ENCODE measurements around the gene SESN3.
"Not testable (repeated sequence)": the region's sequence is repeated elsewhere in the genome, so short reads cannot be mapped to it uniquely, and the experiment has no call there.

The SESN3 gene

DNA sequence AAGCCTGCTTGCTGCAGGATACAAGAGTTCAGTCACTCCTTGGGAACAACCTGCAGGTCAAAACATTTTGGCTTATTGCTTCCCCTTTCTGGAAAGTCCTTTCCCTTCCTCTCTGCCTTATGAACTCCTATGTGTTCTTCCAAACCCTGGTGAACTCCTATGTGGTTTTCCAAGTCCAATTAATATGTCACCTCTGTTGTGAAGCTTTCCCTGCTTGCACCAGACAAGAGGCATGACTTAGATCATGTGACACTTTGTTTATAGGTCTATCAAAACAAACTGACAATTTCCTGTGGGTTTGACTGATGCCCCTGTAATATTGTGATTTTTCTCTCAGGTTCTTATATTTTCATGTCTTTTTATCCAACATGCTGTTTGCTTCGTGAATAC lies 77.2 kb downstream of the SESN3 start:
- no peak for DNase-seq (ENCODE audit: low read depth, low spot score)

DNA sequence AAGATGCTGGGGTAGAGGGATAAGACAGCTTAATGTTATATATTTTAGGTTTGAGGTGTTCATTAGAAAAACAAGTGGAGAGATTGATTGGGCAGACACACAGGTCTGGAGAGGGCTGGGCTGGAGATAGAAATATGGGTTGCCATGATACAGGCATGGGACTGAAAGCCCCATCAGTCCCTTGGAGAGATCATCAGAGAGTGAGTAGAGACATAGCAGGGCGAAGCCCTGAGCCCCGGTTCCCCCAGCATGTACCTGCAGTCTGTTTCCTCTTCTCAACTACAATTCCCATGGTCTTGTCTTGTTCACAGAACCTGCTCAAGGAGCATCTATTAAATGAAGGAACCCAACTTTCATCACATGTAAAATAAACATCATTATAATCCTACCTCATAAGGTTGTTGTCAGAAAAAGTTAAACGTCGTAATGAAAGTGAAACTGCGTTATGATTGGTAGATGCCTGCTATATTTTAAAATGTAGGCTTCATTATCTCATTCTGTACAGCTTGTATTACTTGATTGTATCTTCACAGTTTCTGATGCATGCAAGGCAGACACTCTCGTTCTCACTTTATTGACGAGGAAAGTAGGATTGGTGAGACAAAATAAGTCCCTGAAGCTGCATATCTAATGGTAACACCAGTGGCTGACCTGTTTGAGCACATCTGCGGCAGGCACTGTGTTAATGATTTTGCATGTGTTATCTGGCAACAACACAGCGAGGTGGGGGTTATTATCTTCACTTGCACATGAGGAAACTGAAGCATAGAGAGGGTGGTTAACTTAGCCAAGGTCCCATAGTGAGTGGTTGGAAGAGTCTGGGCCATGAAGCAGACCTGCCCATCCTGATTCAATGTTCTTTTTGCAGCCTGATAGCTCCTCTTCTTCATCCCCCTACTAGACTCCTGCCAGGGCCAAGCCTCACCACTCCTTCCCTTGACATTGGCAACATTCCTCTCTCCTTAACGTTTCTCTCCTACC lies 77.8 kb downstream of the SESN3 start:
- DNase-seq (ENCODE audit: low read depth, low spot score), result no peak

DNA sequence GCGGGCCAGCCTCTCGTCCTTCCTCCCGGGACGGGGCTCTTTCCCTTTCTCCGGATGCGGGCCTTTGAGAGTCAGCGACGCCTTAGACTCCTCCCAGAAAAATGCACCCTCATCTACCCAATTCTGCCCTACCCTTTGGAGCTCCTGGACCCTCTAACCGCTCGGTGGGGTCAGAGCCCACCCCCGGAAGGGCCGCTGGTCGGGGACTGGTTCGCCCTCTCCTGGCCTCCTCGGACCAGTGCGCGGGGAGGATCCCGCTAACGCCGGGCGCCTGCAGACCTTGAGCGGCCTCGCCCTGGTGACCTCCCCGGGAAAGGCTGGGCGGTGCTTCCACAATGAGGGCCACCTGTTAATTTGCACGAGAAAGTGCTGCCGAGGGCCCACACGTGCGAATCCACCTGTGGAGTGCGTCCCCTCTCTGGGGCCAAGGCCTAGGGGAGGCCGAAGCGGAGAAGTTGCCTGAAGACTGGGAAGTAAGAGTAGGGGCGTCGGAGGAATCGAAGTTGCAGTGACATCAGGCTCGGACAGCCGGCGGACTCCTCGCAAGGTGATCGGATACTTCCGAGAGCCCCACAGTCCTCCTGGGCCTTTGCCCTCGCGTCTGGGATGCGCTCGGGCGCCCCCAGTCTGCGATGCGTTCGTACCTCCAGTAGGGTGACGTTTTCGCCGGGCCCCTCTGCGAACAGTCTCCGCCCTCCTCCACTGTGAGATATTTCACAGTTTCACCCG lies 79.9 kb downstream of the SESN3 start:
- peak; percentile 86 for DNase-seq (ENCODE audit: low read depth, low spot score)

DNA sequence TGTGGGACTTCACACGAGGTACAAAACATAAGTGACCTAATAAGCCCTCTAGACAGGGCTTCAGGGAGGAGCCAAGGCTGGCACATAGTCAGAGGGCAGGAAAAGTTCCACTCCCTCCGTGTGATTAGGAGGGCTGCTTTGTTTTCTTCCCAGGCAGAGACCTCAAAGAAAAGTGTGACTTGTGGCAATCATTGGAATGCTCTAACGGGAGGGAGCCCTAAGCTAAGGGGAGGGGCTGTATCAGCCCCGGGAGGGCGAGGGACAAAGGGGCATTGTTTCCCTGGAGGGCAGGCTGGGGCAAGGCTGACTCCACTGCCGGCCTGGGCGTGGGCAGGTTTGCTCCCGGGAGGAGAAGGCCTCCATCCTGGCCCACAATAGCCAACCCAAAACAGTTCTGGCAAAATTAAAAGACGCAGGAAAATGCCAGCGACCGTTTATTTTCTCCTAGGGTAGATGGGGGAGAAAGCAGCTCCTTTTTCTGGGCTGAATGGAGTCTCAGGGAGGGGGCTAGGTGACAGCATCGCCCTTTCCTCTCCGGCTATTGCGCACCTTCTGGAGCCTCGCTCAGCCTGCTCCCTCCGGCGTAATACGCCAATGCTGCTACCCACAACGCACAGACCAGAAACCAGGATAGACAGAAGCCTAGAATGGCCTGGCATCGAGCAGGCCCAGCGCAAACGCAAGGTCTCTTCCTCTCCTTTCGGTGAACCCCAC lies 81.2 kb downstream of the SESN3 start:
- no peak for DNase-seq (ENCODE audit: low read depth, low spot score)

DNA sequence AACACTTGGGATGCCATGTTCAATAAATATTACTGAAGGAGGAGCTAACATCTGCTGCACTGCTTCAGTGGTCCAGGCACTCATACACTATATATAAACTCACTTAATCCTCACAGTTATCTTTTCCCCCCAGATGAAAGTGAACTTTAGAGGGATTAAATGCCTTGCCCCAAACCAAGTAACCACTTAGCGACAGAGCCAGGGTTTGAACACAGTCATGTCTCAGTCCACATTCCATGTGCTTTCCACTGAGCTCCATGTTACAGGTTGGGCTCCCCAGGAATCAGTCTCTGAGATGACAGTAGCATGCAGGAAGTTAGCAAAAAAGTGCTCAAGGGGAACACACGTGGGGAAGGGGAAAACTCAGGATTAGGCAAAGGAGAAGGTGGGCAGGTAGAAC lies 82.1 kb downstream of the SESN3 start:
- DNase-seq (ENCODE audit: low read depth, low spot score), result no peak

DNA sequence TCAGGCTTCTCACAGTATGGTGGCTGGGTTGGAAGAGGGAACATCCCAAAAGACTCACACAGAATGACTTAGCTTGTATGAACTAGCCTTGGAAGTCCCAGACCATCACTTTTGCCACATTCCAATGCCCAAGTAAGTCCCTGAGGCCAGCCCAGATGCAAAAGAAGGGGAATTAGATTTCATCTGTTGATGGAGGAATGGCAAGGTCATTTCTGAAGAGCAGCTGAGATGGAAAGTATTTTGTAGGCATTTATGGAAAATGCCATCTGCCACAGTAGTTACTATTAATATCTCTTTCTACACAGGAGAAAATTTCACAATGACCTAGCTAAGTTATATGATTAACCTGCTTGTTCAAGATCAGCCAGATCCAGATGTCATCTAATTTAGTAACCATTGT lies 82.6 kb downstream of the SESN3 start:
- DNase-seq (ENCODE audit: low read depth, low spot score), result no peak

DNA sequence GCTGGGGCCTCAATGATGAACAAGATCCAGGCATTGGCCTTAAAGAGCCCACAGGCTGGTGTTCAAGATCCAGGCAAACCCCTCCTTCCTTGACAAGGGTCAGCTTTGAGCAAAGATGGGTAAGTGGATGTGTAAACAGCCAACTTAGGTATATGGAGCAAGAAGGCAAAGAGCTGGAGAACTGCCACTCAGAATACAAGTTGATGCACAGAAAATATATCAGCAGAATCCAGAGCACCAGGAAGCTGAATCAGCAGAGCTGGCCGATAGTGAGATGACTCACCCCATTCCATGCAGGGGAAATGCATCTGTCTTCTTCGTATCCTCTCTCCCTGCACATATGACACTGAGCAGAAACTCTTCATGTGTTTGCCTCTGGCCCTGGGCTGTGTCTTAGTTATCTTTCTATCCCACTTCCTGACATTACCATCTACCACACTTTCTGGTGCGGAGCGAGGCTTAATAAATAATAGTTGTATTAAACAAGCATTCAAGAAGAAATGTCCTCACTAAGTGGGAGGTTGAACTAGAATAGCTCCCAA lies 83.6 kb downstream of the SESN3 start:
- no peak for DNase-seq (ENCODE audit: low read depth, low spot score)

DNA sequence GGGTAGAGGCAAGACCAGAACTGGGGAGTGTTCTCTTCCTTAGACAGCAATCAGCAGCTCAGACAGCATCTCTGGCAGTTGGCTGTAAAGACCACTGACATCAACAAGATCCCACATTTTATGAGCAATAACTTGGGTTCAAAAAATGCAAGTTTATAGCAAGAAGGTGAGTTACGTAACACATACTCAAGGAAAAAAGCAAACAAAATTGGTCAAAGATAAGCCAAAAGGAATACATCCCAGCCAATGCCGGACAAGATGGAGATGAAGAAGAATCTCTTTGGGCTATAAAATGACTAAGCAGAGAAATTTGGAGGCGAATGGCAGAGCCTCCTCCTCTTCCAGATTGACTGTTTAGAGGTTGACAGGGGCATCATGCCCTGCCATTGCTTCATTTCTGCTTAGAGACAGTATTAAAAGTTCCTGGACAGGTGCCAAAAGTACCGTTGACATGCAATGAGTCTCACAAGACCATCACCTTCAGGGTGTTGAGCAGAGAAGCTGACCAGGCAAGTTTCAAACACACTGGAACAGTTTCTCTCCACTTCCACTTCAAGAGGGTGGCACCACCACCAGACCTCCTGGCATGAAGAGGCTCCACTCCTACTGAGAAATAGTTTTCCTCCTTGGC lies 85.5 kb downstream of the SESN3 start:
- DNase-seq (ENCODE audit: low read depth, low spot score), result no peak

DNA sequence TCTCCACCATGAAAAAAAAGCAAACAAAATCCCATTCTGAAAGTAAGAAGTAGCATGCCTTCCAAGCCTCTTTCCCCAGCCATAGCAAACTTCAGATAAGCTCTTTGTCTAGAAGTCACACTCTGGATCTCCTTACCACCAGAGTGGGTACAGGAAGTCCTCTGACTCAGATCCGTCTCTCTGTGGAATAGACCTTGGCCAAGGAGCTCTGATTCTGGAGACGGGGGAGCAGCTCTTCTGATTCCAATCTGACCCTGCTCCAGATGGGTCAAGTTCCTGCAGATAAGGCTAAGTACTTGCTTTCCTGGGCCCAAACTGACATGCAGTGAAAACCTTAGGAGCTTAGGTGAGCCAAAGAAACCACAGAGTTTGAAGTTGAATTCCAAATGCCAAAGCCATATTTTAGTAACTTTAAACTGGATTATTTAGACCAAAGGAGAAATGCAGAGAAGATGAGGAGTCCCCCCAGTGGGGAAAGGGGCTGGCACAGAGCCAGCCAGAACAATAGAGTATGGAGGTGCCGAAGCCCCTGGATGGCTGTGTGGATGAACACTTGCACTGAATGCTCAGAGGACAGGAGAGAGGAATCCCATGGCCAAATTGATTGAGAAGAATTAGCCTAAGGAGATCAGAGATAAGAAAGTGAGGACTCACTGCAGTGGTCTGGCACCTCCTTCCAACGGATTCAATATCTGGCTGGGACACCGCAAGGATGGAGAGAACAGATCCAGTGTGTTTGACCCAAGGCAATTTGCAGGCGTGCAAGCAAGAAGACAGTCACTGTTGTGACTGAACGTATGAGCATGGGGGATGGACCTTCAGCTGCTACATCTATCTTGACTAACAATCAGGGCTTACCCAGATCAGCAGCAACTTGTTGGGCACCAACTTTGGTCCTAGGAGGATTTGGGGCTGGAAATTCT lies 86.4 kb downstream of the SESN3 start:
- no peak for DNase-seq (ENCODE audit: low read depth, low spot score)

DNA sequence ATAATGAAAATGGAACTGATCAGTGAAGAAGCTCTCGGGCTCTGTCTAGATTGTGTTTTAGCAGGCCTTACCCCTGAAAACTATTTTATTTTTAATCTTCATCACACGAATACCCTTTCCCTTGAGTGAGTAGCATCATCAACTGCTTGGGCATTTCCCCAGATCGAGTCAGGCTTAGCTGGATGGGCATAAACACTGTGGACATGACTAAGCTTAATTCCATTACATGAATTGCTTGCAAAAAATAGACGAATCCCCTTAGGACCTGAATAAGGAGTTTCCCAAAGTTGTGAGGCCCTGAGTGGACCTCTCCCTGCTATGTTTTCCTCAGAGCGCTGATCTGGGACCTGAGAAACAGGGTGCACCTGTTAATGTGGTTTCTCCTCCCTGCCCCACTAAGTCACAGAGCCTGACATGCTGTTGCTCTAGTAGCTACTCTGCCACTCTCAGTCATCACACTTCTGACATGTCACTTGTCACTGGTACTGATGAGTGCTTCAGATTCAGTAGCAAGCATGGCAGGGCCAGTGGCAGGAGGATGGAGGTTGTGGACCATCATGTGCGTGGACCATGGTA lies 87.8 kb downstream of the SESN3 start:
- no peak for DNase-seq (ENCODE audit: low read depth, low spot score)

DNA sequence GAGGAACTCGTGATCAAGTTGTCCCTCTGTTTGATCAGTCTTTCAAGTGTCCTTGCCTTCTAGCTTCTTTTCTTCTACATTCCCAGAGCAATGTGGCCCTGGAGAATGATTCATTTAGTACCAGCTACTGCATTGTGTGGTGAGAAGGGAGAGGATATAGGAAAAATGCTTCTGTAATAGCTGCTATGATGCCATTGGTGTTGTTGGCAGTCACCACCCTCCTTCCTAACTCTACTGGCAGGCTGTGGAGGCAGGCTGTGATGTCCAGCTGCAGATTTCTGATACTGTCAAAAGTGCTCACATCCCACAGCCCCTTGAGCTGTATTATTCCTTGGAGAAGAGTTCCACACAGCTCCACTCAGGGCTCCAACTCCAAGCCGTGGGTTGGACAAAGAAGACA lies 88.6 kb downstream of the SESN3 start:
- no peak for DNase-seq (ENCODE audit: low read depth, low spot score)

DNA sequence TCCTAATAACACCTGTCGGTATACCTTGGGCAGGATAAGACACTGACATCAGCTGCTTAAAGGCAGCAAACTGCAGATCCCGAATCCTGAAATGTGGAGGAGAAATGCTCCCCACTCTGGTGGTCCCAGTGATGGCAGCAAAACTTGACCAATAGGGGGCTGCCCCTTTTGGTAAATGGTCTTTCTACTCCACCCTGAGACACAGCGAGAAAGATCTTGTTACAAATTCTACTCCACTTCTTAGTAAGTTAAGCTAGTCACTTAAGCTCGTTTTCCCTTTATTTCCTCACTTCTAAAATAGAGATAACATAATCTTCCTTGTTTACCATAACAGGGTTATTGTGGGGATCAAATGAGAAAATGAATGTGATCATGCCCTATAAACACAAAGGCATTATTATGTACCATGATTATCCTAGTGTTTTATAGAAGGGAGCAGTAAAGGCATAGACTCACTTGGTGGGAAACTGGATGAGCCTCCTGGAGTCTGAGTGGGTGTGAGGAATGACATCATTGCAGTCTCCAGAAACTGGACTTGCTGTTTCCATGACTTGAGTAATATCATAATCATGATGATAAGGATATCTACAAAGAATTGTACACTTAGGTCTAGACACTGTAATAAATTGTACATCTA lies 90.5 kb downstream of the SESN3 start:
- no peak for DNase-seq (ENCODE audit: low read depth, low spot score)

DNA sequence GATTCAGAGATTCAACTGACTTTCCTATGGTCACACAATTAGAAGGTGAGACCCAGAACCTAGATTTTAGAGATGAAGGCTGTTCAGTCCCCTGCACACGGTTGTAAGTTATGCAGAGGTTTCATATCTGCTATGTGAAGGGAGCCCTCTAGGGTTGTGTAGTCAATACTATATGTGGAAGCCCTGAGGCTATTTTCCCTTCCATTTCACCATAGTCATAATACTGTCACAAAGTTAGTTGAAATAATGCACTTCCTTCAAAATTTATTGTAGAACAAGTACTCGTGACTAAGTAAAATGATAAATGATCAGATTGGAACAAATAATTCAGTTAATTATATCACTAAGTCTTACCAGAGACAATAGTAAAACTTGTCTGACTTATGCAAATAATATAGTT lies 92.6 kb downstream of the SESN3 start:
- DNase-seq (ENCODE audit: low read depth, low spot score), result no peak

DNA sequence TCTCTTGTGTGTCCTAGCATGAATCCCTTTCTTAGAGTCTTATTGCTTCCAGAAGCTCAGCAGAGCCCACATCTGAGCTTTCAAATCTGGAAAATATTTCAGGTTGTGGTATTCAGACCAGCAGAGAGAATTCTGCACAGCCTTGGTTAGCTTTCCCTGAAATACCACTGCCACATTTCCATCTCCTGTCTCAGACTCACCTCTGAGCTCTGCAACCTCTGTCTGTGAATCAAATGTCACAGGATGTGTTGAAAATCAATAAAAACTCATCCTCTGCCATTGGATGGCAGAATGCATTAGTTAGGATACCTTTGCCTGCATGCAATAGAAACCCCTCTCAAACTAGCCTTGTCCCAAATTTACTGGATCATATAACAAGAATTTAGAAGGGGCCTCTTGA lies 93.7 kb downstream of the SESN3 start:
- DNase-seq (ENCODE audit: low read depth, low spot score), result no peak

DNA sequence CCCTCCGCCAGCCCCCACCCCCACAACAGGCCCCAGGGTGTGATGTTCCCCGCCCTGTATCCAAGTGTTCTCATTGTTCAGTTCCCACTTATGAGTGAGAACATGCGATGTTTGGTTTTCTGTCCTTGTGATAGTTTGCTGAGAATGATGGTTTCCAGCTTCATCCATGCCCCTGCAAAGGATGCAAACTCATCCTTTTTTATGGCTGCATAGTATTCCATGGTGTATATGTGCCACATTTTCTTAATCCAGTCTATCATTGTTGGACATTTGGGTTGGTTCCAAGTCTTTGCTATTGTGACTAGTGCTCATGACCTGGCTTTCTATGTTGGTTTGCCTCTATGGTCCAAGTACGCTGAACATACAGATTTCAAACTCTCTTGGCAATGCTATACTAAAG lies 94.3 kb downstream of the SESN3 start:
- DNase-seq (ENCODE audit: low read depth, low spot score), result not testable (repeated sequence)

DNA sequence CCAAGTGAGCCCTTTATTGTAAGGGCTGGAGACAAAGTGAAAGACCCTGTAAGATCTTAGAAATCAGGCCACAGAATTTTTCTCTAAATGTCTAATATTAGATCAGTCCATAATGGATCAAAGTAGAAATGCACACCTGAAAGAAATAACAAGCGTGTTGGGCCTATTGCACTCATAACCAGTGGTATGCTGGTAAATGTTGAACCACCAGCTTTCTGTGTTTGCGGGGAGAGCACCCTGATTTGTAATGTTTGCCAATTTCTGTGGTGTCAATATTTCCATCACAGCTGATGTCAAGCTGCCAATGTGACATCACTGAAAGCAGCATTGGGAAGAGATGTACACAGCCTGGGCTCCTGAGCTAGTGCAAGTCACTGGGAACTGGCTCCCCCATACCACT lies 95.1 kb downstream of the SESN3 start:
- DNase-seq (ENCODE audit: low read depth, low spot score), result no peak

DNA sequence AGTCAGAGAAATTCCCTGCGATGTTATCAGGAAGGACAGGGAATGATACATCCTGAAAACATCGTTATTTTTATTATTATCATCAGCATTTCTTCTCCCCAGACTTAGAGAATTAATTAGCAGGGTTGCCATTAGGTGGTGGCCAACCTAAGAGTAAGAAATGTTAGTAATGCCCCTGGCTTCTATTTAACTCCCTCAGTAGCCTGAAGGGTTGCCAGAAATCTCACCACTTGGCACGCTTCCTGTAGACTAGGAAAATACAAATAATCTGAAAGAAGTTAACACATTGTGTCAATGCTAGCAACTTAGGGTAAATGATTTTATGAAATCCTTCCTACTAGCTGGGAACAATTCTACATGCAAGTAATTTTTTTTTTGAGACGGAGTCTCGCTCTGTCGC lies 95.8 kb downstream of the SESN3 start:
- no peak for DNase-seq (ENCODE audit: low read depth, low spot score)

DNA sequence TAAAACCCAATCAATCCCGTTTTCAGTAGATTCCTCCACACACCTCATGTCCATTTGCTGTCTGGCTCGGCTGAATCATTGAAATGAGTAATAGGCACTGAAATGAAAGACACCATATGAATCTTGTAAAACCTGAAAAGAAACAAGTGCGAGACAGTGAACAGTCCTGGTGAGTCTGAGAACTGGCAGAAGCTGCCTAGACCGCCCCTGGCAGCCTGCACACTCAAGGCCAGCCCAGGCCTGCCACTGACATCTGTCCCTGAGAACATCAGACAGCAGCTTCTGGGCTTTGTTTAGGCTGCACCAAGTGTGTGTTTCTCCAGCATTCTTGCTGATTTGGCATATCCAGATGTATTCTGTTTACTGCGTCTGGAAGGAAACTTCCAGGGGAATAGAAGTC lies 96.5 kb downstream of the SESN3 start:
- DNase-seq (ENCODE audit: low read depth, low spot score), result no peak

DNA sequence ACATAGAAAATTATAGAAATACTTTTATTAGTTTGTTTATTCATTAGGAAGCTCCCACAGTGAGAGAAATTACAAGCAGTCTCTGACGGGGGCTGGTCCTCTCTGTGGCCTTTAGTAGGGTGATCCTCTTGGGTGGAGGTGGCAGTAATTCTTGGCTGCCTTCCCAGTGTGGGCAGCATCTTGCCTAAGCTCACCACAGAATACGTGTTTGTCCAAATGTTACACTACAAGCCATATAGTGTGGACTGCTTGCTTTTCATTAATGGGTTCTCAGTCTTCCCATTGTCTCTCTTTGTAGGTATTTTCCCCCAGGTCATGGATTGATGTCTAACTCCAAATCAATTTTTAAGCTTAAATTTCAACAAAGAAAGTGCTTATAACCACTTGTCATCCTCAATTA lies 98.0 kb downstream of the SESN3 start:
- DNase-seq (ENCODE audit: low read depth, low spot score), result no peak

DNA sequence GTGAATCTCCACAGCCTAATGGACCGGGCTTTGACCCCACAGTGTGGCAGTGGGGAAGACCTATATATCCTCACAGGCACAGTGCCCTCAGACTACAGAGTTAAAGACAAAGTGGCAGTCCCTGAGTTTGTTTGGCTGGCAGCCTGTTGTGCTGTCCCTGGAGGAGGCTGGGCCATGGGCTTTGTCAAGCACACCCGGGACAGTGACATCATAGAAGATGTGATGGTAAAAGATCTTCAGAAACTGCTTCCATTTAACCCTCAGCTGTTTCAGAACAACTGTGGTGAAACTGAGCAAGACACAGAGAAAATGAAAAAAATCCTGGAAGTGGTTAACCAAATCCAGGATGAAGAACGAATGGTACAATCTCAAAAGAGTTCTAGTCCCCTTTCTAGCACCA lies 102.4 kb downstream of the SESN3 start:
- no peak for DNase-seq (ENCODE audit: low read depth, low spot score)
